ENCODE data around the gene MTSS2. TPM values are rescaled to one million over a fixed set of nuclear protein-coding genes. Genes with fewer than 3 reads are reported as not detected.

Gene MTSS2
- 62.7 and 85.7 TPM in 2 replicates for total RNA-seq

GRCh38 chr16:70685938-70686375, at the start of gene MTSS2:
Gene MTSS2, minus strand, starts transcription at chr16:70686053. Its CDS starts 262 bp downstream, at chr16:70685791.

GRCh38 chr16:70646260-70647241, 39.3 kb downstream of the MTSS2 start, which contains the start of gene IL34:
Gene IL34, plus strand, starts transcription at chr16:70646559. Its CDS starts 389 bp downstream, at chr16:70646948.

Other genes starting within 250 kb of the MTSS2 start
- gene ST3GAL2, start 247.0 kb downstream of the MTSS2 start, total RNA-seq, result 17.8 and 23.9 TPM in 2 replicates
- gene FCSK, start 231.5 kb downstream of the MTSS2 start, total RNA-seq, result 9.6 and 11.0 TPM in 2 replicates
- gene COG4, start 162.5 kb downstream of the MTSS2 start, total RNA-seq, result 52.9 and 76.6 TPM in 2 replicates
- 149 and 155 TPM in 2 replicates for gene SF3B3, start 162.2 kb downstream of the MTSS2 start, total RNA-seq
- gene IL34, start 39.5 kb downstream of the MTSS2 start, total RNA-seq, result 5.7 and 7.1 TPM in 2 replicates
- 26.1 and 29.4 TPM in 2 replicates for gene VAC14, start 115.1 kb upstream of the MTSS2 start, total RNA-seq

Data from articular chondrocyte of knee joint (primary cell).